T-cell (primary cell): ENCODE results near the gene ZNF581. TPM values are rescaled to one million over a fixed set of nuclear protein-coding genes. Genes with fewer than 3 reads are reported as not detected.
A peak's percentile ranks its signal among the peaks of the same experiment; 100 is the strongest.

Experiments used
- ATAC-seq, 4 experiments: fragments of 200-7000 bp in 3 of 4; fragments of 150-1000 bp in 1 of 4; cut with Tn5 transposase; replicated peaks in 1 of 4; 1 replicate in 3 of 4; 2 replicates in 1 of 4; pipeline ENCODE4 v1.10.0; 2021; ENCODE audit warnings: moderate library complexity in 3 of 4, mild to moderate bottlenecking in 2 of 4, moderate number of reproducible peaks in 1 of 4
- CTCF ChIA-PET, 2 donors: fragments of 300-600 bp; sonication (Branson Sonifier 250); formaldehyde crosslinking; loops; one replicate each; lab custom pipeline; 2022; ENCODE audit warnings: antibody characterized with exemption in 2 of 2; lab: Charles Lee
- POLR2A ChIA-PET, 2 donors: fragments of 300-600 bp; sonication (Branson Sonifier 250); formaldehyde crosslinking; loops; one replicate each; lab custom pipeline; 2022; ENCODE audit warnings: antibody characterized with exemption in 2 of 2; lab: Charles Lee
- DNase-seq, 35 experiments: peaks; one replicate each; pipeline versions ENCODE4 v3.0.0 to v3.0.0-alpha.2; 2013 to 2023
- H3K27ac ChIP-seq: one replicate; pipeline ENCODE4 v1.5.1; 2013; ENCODE audit warnings: low read length
- H3K27me3 ChIP-seq, 2 experiments: replicated peaks in 1 of 2; 1 replicate in 1 of 2; 2 replicates in 1 of 2; pipeline versions ENCODE4 v1.6.1 to v1.7.0; 2013; ENCODE audit warnings: low read length in 1 of 2, mixed read lengths in 1 of 2; ENCODE audit not compliant: control insufficient read depth in 2 of 2, insufficient read depth in 2 of 2; ENCODE audit errors: extremely low read depth in 1 of 2
- H3K36me3 ChIP-seq, 2 donors: 1 replicate in 1 of 2; 2 replicates in 1 of 2; pipeline versions ENCODE4 v1.6.1 to v1.7.0; 2013; ENCODE audit warnings: low read length in 1 of 2; ENCODE audit not compliant: control insufficient read depth in 2 of 2, insufficient read depth in 1 of 2; ENCODE audit errors: extremely low read depth in 1 of 2
- H3K4me1 ChIP-seq, 2 experiments: 1 replicate in 1 of 2; 2 replicates in 1 of 2; pipeline versions ENCODE4 v1.6.1 to v1.7.0; 2013; ENCODE audit warnings: low read length in 2 of 2, mixed read lengths in 1 of 2; ENCODE audit not compliant: insufficient read depth in 2 of 2, control insufficient read depth in 1 of 2; ENCODE audit errors: extremely low read depth in 1 of 2
- H3K4me3 ChIP-seq, 2 donors: 1 replicate in 1 of 2; 2 replicates in 1 of 2; pipeline versions ENCODE4 v1.5.1 to v1.7.0; 2013; ENCODE audit warnings: mild to moderate bottlenecking in 2 of 2, low read length in 1 of 2, moderate library complexity in 1 of 2; ENCODE audit not compliant: control insufficient read depth in 1 of 2; ENCODE audit errors: extremely low read depth in 1 of 2
- H3K9me3 ChIP-seq: 2 replicates; pipeline ENCODE4 v1.7.0; 2013
- H3K27ac Mint-ChIP-seq, 2 donors: one replicate each; pipeline ENCODE4 v1.8.0; 2020 to 2021; ENCODE audit warnings: mild to moderate bottlenecking in 2 of 2, mixed read lengths in 2 of 2
- H3K27me3 Mint-ChIP-seq, 2 donors: one replicate each; pipeline ENCODE4 v1.8.0; 2021 to 2022; ENCODE audit warnings: mixed read lengths in 2 of 2
- H3K36me3 Mint-ChIP-seq: one replicate; pipeline ENCODE4 v1.8.0; 2021; ENCODE audit warnings: mixed read lengths
- H3K4me1 Mint-ChIP-seq, 3 donors: one replicate each; pipeline ENCODE4 v1.8.0; 2020 to 2022; ENCODE audit warnings: mixed read lengths in 3 of 3, mild to moderate bottlenecking in 1 of 3
- H3K4me3 Mint-ChIP-seq, 3 donors: one replicate each; pipeline ENCODE4 v1.8.0; 2020 to 2022; ENCODE audit warnings: mild to moderate bottlenecking in 3 of 3, mixed read lengths in 3 of 3, moderate library complexity in 3 of 3
- H3K9me3 Mint-ChIP-seq, 3 donors: one replicate each; pipeline ENCODE4 v1.8.0; 2020 to 2022; ENCODE audit warnings: mixed read lengths in 3 of 3
- whole genome bisulfite sequencing: methylation state at CpG from one replicate; pipeline ENCODE4 v1.1.5; 2013; ENCODE audit warnings: missing lambda C conversion rate; ENCODE audit not compliant: insufficient coverage; 5-methylcytosine and 5-hydroxymethylcytosine counted together
- total RNA-seq, 35 experiments: library from RNA in 6 of 35; stranded (reverse) in 6 of 35; fragments of 120-200 nt in 1 of 35; gene quantifications; one replicate each; pipeline versions ENCODE4 v1.2.1 to v1.2.4 and lab custom pipeline; 2013 to 2026

ZNF581 gene
- total RNA-seq, 5 donors from 2014 or later (not counting 1 experiment from before 2014, with no cell fraction given), result 26.4 to 38.7 (median 31.9) TPM

GRCh38 chr19:55655648-55656040, 12.2 kb downstream of the ZNF581 start:
- ATAC-seq (no peak), DNase-seq (no peak)
- Mint-ChIP-seq H3K4me3 (peak overlapping the region; percentile 85 to 88 (median 87)), H3K9me3 (no peaks in the 10 kb centered on the region), H3K36me3 (peaks cover 13% of the 10 kb centered on the region), H3K4me1 (peaks cover 43 to 55% (median 50%) of the 10 kb centered on the region in 3 donors), H3K27me3 (no peaks in the 10 kb centered on the region), H3K27ac (peak overlapping the region; percentile 95 to 96)
- Histone ChIP-seq H3K27ac (peak overlapping the region; percentile 100), H3K4me1 (peaks cover 17 to 61% of the 10 kb centered on the region in 2 experiments), H3K27me3 (peaks cover 0 to under 1% of the 10 kb centered on the region in 2 experiments), H3K36me3 (peaks cover 5 to 33% of the 10 kb centered on the region in 2 donors), H3K9me3 (no peaks in the 10 kb centered on the region), H3K4me3 (peak overlapping the region; percentile 57 to 91)
- WGBS, result 0% methylated on average over 8 of the region's 19 CpGs
- ChIA-PET POLR2A (no interaction called here), CTCF (no interaction called here)

DNA sequence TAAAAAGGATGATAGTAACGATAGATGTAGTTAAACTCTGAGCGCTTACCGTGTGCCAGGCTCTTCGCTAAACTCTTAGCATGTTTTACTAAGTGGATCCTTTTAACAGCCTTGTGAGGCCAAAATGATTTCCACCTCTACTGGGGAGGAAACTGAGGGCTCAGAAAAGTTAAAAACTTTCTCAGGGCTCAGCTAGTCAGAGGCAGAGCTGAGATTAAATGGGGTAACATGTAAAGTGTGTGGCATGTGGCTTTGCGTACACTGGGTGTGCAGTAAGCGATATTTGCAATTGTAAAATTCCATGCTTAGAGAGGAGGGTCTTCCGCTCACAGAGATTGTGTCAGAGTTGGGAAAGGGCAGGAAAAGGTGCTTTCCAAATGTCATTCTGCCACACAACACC, 13.1 kb downstream of the ZNF581 start:
- DNase-seq (no peak), ATAC-seq (no peak)
- peak overlapping the region; percentile 57 to 91 for H3K4me3 ChIP-seq
- Mint-ChIP-seq H3K4me3 (peak overlapping the region; percentile 85 to 88 (median 87)), H3K4me1 (peaks cover 38 to 53% (median 50%) of the 10 kb centered on the region in 3 donors), H3K27me3 (no peaks in the 10 kb centered on the region), H3K36me3 (peaks cover 14% of the 10 kb centered on the region), H3K27ac (peak overlapping the region; percentile 95 to 96), H3K9me3 (no peaks in the 10 kb centered on the region)
- ChIA-PET CTCF (interaction anchor here in 1 of 2 donors (1.0 kb wide), 1 partner anchor 11 kb away, joined by 4 read pairs; no protein-coding TSS in a partner anchor), POLR2A (interaction anchor here in 1 of 2 donors (1.0 kb wide), 1 partner anchor 15 kb away, joined by 3 read pairs; no protein-coding TSS in a partner anchor)
- H3K27ac ChIP-seq, result peak overlapping the region; percentile 100
- WGBS, result 38% methylated on average over 1 of the region's 7 CpGs
- H3K4me1 ChIP-seq, result peaks cover 17 to 67% of the 10 kb centered on the region in 2 experiments
- peaks cover 5 to 42% of the 10 kb centered on the region in 2 donors for H3K36me3 ChIP-seq
- H3K9me3 ChIP-seq, result no peaks in the 10 kb centered on the region
- no peaks in the 10 kb centered on the region for H3K27me3 ChIP-seq

GRCh38 chr19:55656988-55657747, 13.7 kb downstream of the ZNF581 start:
- WGBS, result 23% methylated on average over 9 of the region's 18 CpGs
- POLR2A ChIA-PET, result interaction anchor here in 1 of 2 donors (1.0 kb wide), 1 partner anchor 14 kb away, joined by 3 read pairs; no protein-coding TSS in a partner anchor
- CTCF ChIA-PET, result interaction anchor here in 1 of 2 donors (1.0 kb wide), 1 partner anchor 11 kb away, joined by 4 read pairs; no protein-coding TSS in a partner anchor
- Mint-ChIP-seq H3K36me3 (peaks cover 20% of the 10 kb centered on the region), H3K27me3 (no peaks in the 10 kb centered on the region), H3K4me1 (peaks cover 45 to 56% (median 47%) of the 10 kb centered on the region in 3 donors), H3K4me3 (peak overlapping the region; percentile 85 to 88 (median 87)), H3K9me3 (no peaks in the 10 kb centered on the region), H3K27ac (peak overlapping the region; percentile 67 to 69)
- peak overlapping the region; percentile 100 for H3K27ac ChIP-seq
- peaks cover 17 to 67% of the 10 kb centered on the region in 2 experiments for H3K4me1 ChIP-seq
- no peaks in the 10 kb centered on the region for H3K9me3 ChIP-seq
- ATAC-seq (no peak), DNase-seq (peak in 1 of 35 experiments; percentile 36)
- no peaks in the 10 kb centered on the region for H3K27me3 ChIP-seq
- H3K4me3 ChIP-seq, result peak overlapping the region in 1 of 2 donors; percentile 57
- peaks cover 9 to 48% of the 10 kb centered on the region in 2 donors for H3K36me3 ChIP-seq

- Histone ChIP-seq H3K36me3 (peaks cover 9 to 65% of the 10 kb centered on the region in 2 donors), H3K9me3 (no peaks in the 10 kb centered on the region), H3K27ac (peak overlapping the region; percentile 21), H3K27me3 (no peaks in the 10 kb centered on the region), H3K4me1 (peaks cover 17 to 61% of the 10 kb centered on the region in 2 experiments), H3K4me3 (no peak overlapping the region)
- Mint-ChIP-seq H3K4me3 (peak overlapping the region in 1 of 3 donors; percentile 85), H3K9me3 (no peaks in the 10 kb centered on the region), H3K27me3 (no peaks in the 10 kb centered on the region), H3K27ac (no peak overlapping the region), H3K4me1 (peaks cover 55 to 64% (median 56%) of the 10 kb centered on the region in 3 donors), H3K36me3 (peaks cover 35% of the 10 kb centered on the region)
- ATAC-seq (no peak), DNase-seq (no peak)
- POLR2A ChIA-PET, result no interaction called here
- CTCF ChIA-PET, result no interaction called here
- WGBS, result 90% methylated on average over 29 of the region's 37 CpGs
Observed at GRCh38 chr19:55658846-55659459, 15.5 kb downstream of the ZNF581 start.

DNA sequence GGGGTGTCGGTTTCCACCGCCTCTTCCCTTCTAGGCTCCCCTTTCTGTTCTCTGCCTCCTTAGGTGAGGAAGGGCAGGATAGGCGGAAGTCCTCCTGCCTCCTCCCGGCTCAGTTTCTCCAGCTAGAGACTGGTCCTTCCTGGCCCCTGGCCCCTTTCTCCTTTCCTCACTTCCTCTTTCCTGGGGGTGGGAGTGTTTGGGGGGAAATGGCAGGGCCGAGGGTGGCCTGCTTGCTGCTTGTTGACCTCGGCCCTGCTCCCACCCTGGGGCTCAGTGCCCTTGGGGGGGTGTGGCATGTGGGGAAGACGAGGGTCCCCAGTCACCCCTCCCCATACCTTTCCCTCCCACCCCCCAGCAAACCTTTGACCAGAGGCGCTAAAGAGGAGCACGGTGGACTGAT, 16.4 kb downstream of the ZNF581 start:
- CTCF ChIA-PET, result no interaction called here
- H3K4me3 ChIP-seq, result no peak overlapping the region
- H3K27me3 ChIP-seq, result no peaks in the 10 kb centered on the region
- Mint-ChIP-seq H3K27ac (no peak overlapping the region), H3K36me3 (peaks cover 43% of the 10 kb centered on the region), H3K9me3 (no peaks in the 10 kb centered on the region), H3K4me1 (peaks cover 55 to 69% (median 61%) of the 10 kb centered on the region in 3 donors), H3K4me3 (peak overlapping the region in 1 of 3 donors; percentile 85), H3K27me3 (no peaks in the 10 kb centered on the region)
- no peak for ATAC-seq
- POLR2A ChIA-PET, result no interaction called here
- H3K36me3 ChIP-seq, result peaks cover 9 to 74% of the 10 kb centered on the region in 2 donors
- H3K27ac ChIP-seq, result no peak overlapping the region
- DNase-seq, result no peak
- 100% methylated on average over 2 of the region's 9 CpGs for WGBS
- no peaks in the 10 kb centered on the region for H3K9me3 ChIP-seq
- peaks cover 17 to 61% of the 10 kb centered on the region in 2 experiments for H3K4me1 ChIP-seq

DNA sequence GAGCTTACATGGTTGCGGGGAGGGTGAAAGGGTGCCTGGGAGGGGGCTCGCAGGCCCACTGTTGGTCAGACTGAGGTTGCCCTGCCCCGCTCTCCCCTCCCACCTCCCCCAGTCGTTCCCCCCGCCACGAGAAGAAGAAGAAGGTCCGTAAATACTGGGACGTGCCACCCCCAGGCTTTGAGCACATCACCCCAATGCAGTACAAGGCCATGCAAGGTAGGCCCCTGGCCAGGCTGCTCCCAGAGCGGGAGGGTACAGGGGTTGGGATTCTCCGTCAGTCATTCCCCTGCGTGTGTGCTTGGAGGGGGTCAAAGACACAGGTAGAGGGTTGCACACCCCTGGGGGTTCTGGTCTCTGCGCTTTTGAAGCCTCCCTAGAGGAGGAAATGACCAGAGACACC, 17.0 kb downstream of the ZNF581 start:
- POLR2A ChIA-PET, result no interaction called here
- no peaks in the 10 kb centered on the region for H3K9me3 Mint-ChIP-seq
- Histone ChIP-seq H3K27me3 (no peaks in the 10 kb centered on the region), H3K9me3 (no peaks in the 10 kb centered on the region), H3K27ac (no peak overlapping the region), H3K36me3 (peaks cover 9 to 76% of the 10 kb centered on the region in 2 donors), H3K4me1 (peaks cover 17 to 61% of the 10 kb centered on the region in 2 experiments), H3K4me3 (no peak overlapping the region)
- peaks cover 55 to 70% (median 61%) of the 10 kb centered on the region in 3 donors for H3K4me1 Mint-ChIP-seq
- peaks cover 45% of the 10 kb centered on the region for H3K36me3 Mint-ChIP-seq
- H3K27me3 Mint-ChIP-seq, result no peaks in the 10 kb centered on the region
- CTCF ChIA-PET, result no interaction called here
- WGBS, result 94% methylated on average over 4 of the region's 12 CpGs
- no peak for DNase-seq
- no peak overlapping the region for H3K27ac Mint-ChIP-seq
- no peak for ATAC-seq
- no peak overlapping the region for H3K4me3 Mint-ChIP-seq
